HFF-Myc (cell line): Measurements from ENCODE around the gene ZFPL1.
A peak's percentile ranks its signal among the peaks of the same experiment; 100 is the strongest.

Source experiments
- DNase-seq: peaks from one replicate; pipeline ENCODE4 v3.0.0-alpha.2; 2011; ENCODE audit warnings: low read depth; ENCODE audit errors: extremely low read depth
- H3K4me3 ChIP-seq: replicated peaks from 2 replicates; pipeline ENCODE4 v1.5.1; 2011; ENCODE audit warnings: low read depth, mild to moderate bottlenecking, control low read depth, low read length
- TF ChIP-seq, protein P1 (sequence below): IDR thresholded peaks from 2 replicates; pipeline ENCODE4 v1.5.1; 2012; ENCODE audit warnings: mild to moderate bottlenecking, low read depth, low read length, control low read depth; ENCODE audit errors: missing control alignments

ZFPL1 gene

DNA sequence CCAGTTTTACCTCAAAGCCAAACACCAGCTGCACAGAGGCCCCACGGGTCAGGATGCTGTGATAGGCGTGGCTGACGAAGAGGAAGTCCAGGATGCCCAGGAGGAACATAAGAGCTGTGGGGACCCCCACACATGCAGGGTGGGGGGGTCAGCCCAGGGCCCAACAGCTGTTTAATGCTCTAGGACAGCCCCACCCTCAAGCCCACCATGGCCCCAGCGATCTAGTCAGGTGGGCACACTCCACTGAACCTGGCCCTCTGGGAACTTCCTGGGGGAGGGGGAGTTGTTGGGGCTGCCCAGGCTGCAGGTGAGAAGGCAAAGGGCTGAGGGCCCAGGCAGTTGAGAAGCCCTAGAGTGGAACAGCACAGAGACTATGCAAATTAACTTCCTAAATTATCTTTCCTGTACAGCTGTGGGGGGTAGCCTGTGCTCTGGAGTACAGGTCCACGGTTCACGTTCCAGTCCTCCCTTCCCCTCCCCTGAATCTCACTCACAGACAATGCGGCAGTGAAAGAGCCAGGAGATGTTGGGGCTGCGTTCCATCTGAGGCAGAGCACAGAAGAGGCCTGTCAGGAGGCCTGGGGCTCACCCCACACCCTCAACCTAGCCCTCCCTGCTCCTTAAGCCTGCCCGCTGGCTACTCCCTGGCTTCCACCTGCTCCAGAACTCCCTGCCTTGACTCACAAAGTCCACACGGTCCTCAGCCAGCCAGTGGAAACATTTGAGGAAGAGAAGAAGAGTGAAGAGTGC, 48.4 kb downstream of the ZFPL1 start:
- H3K4me3 ChIP-seq, result peak overlapping the region; percentile 93
- no peak for DNase-seq

DNA sequence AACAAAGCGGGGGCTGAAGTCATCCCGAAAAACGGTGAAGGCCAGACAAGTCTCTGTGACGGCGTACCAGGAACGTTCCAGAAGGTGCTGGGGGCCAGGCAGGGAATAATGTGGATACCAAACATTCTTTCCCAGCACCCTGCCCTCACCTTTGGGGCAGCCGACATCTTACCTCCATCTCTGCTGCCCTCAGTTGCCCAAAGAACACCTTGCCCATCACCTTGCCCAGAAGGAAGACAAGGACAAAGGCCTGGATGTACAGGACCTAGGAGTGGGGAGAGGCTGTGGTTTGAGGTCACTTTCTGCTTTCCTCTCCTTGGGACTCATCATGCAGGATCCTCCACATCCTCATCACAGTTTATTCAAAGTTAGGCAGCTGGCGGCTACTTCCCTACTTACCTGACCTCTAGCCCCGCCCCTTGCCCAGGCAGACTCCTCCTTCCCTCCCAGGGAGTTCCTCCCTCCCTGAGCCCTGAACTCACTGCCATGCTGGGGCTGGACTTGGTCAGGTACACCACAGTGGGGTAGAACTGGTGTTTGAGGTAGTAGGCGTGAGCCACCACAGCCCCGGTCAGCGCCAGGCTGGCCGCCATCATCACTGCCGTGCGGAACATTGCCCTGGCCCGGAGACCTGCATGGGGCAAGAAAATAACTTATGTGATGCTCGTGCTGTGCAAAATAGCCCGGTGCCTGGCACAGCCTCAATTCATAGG, 49.1 kb downstream of the ZFPL1 start:
- DNase-seq, result no peak
- TF ChIP-seq, protein P1, sequence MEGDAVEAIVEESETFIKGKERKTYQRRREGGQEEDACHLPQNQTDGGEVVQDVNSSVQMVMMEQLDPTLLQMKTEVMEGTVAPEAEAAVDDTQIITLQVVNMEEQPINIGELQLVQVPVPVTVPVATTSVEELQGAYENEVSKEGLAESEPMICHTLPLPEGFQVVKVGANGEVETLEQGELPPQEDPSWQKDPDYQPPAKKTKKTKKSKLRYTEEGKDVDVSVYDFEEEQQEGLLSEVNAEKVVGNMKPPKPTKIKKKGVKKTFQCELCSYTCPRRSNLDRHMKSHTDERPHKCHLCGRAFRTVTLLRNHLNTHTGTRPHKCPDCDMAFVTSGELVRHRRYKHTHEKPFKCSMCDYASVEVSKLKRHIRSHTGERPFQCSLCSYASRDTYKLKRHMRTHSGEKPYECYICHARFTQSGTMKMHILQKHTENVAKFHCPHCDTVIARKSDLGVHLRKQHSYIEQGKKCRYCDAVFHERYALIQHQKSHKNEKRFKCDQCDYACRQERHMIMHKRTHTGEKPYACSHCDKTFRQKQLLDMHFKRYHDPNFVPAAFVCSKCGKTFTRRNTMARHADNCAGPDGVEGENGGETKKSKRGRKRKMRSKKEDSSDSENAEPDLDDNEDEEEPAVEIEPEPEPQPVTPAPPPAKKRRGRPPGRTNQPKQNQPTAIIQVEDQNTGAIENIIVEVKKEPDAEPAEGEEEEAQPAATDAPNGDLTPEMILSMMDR, result no peak
- peak overlapping the region; percentile 93 for H3K4me3 ChIP-seq

More for the DNA sequence above, 48.4 kb downstream of the ZFPL1 start:
- TF ChIP-seq, protein P1, result no peak

DNA sequence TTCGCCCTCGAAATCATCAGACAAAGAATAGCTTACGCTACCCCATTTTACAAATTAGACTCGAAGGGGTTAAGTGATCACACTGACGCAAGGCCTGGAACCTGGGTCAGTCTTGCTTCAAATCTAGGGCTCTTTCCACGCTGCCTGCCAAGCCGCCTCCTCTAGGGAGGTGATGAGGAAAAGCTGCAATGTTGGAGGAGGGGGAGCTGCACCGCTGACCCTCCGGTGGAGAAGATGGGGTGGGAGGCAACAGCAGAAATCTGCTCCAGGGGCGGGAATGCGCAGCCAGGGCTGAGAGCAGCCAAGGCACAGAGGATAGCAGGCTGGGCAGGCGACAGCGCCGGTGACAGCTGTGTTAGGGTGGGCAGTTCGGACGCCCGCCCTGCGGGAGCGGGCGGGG, 49.7 kb downstream of the ZFPL1 start:
- TF ChIP-seq, protein P1, result no peak
- DNase-seq, result no peak
- peak overlapping the region; percentile 93 for H3K4me3 ChIP-seq

DNA sequence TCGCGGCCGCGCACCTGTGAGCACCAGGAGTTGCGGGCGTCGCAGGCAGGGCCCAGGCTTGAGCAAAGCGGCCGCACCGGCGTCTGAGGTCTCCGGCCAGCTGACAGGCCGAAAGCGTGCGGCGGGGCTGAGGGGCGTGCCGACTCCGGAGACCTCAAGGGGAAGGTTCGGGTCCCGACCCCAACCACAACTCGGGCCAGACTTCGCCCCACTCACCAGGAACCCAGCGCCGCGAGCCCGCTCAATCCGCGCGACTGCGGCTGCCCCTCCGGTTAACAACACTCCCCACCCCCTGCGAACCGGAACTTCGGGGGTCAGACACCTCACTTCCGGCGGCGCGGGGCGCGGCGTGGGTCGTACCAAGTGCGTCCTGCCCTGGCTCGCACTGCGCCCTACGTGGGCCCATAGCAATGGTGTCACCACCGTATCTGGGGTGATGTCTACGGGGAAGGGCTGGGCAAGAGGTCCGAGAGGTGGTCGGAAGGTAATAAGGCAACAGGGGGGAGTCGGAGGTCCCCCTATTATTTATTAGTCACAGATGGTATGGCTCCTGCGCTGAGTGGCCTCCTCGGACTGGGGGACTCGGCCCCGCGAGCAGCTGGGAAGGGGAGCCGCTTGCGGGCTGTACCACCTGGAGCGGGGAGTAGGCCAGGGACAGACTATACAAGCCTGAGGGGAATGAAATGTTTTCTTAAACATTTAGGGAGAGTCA, 50.4 kb downstream of the ZFPL1 start, which contains the start of gene SYVN1:
SYVN1 (minus strand) TSS at position 280 of the 712 bp plus-strand sequence. CDS start 918 bp downstream, outside the sequence.
- TF ChIP-seq, protein P1, result no peak
- peak within 1 kb of the TSS; percentile 93 for H3K4me3 ChIP-seq
- peak; percentile 38 for DNase-seq

DNA sequence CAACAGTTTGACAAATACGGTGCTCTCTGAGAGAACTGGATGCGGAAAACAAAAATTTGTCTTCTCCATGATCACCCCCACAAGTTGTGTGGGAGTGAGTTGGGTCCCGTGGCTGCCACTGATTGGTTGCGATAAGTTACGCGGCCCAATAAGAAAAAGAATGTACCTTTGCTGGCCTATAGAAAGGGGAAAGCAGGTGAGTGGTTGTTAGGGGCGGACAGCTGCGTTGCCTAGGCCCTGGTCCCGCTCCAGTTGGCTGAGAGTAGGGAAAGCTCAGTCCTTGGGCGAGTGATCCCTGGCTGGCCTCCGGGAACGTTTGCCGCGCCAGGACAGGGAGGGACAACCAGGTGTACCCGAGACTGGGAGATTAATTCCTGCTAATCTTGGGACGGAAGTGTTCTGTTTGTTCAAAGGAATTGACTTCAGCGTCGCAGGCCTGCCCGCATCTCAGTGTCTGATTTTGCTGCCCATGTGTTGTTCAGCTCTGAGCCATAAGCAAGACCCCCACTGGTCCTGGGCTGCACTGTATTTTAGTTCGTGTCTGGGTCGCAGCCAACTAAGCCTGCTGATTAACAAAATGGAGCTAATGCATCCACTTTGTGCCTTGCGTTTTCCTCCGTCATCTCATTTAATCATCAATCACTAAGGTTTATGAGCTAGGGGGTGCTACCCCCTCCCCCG, 51.1 kb downstream of the ZFPL1 start:
- peak overlapping the region; percentile 93 for H3K4me3 ChIP-seq
- TF ChIP-seq, protein P1, result no peak
- DNase-seq, result peak; percentile 87

DNA sequence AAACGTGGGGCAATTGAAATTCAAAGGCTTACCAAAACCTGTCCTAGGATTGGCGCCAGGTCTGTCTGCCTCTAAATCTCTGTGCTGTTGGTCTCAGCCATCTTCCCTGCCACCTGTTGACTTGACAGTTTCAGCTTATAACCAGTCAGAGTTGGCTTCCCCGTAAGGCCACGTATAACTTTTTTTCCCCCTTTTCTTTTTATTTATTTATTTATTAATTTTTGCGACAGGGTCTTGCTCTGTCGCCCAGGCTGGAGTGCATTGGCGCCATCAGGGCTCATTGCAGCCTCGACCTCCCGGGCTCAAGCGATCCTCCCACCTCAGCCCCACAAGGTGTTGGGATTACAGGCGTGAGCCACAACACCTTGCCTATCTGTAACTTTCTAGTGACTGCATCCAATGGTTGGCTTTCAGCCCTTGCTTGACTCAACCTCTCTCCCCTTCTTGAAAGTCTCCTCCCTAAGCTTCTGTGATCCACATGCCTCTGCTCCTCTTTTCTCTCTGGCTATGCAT, 51.7 kb downstream of the ZFPL1 start:
- DNase-seq, result no peak

More for the DNA sequence above, 51.7 kb downstream of the ZFPL1 start:
- TF ChIP-seq, protein P1, result no peak
- peak overlapping the region; percentile 93 for H3K4me3 ChIP-seq
